ENCODE measurements around the gene ARMC10.

GRCh38 chr7:103134836-103135554, 60.1 kb downstream of the ARMC10 start:
- TF ChIP-seq CTCF (IDR thresholded peaks at IDR 0.05; ENCODE audit: insufficient read depth, low read depth, low read length), result no peak
- no peak for TF ChIP-seq EZH2 (IDR thresholded peaks at IDR 0.05; ENCODE audit: insufficient read depth, low read length)

Data from astrocyte (in vitro differentiated cells and primary cell).